Fibroblast of lung (primary cell): ENCODE results near the gene DPYSL3. TPM values are rescaled to one million over a fixed set of nuclear protein-coding genes. Genes with fewer than 3 reads are reported as not detected.

Experiments
- DNase-seq, 2 donors: peaks; one replicate each; pipeline versions ENCODE4 v3.0.0 to v3.0.0-alpha.2; 2010; ENCODE audit warnings: low read depth in 2 of 2
- H2AFZ ChIP-seq: 2 replicates; pipeline ENCODE4 v1.5.1; 2012; ENCODE audit warnings: low read length, control low read depth, inconsistent platforms
- H3K27ac ChIP-seq: 2 replicates; pipeline ENCODE4 v1.5.1; 2011; ENCODE audit warnings: low read length, control low read depth; ENCODE audit not compliant: insufficient read depth
- H3K27me3 ChIP-seq: 2 replicates; pipeline ENCODE4 v1.5.1; 2011; ENCODE audit warnings: mild to moderate bottlenecking, low read length; ENCODE audit not compliant: control insufficient read depth, insufficient read depth
- H3K36me3 ChIP-seq: 2 replicates; pipeline ENCODE4 v1.5.1; 2011; ENCODE audit warnings: low read length; ENCODE audit not compliant: control insufficient read depth, insufficient read depth
- H3K4me1 ChIP-seq: 2 replicates; pipeline ENCODE4 v1.5.1; 2011; ENCODE audit warnings: low read length; ENCODE audit not compliant: control insufficient read depth, insufficient read depth; ENCODE audit errors: extremely low read depth
- H3K4me2 ChIP-seq: 2 replicates; pipeline ENCODE4 v1.5.1; 2011; ENCODE audit warnings: low read length, control low read depth; ENCODE audit not compliant: insufficient read depth; ENCODE audit errors: extremely low read depth
- H3K4me3 ChIP-seq, 4 experiments: fragments of 200-600 bp in 1 of 4; sonication (generic) in 1 of 4; replicated peaks in 1 of 4; 2 replicates each; pipeline ENCODE4 v1.5.1; 2011 to 2016; ENCODE audit warnings: low read length in 4 of 4, low read depth in 3 of 4, mild to moderate bottlenecking in 3 of 4, control low read depth in 2 of 4, inconsistent platforms in 1 of 4, mixed read lengths in 1 of 4; ENCODE audit not compliant: insufficient read depth in 1 of 4; ENCODE audit errors: control extremely low read depth in 1 of 4
- H3K79me2 ChIP-seq: 2 replicates; pipeline ENCODE4 v1.5.1; 2012; ENCODE audit warnings: mild to moderate bottlenecking, low read length, inconsistent platforms; ENCODE audit not compliant: control insufficient read depth, insufficient read depth
- H3K9ac ChIP-seq: 2 replicates; pipeline ENCODE4 v1.5.1; 2011; ENCODE audit warnings: mild to moderate bottlenecking, low read length, control low read depth; ENCODE audit not compliant: insufficient read depth
- H3K9me3 ChIP-seq: 2 replicates; pipeline ENCODE4 v1.5.1; 2012; ENCODE audit warnings: low read depth, low read length; ENCODE audit not compliant: control insufficient read depth, insufficient read depth
- H4K20me1 ChIP-seq: 2 replicates; pipeline ENCODE4 v1.5.1; 2011; ENCODE audit warnings: low read length; ENCODE audit not compliant: control insufficient read depth, insufficient read depth; ENCODE audit errors: extremely low read depth
- EZH2 ChIP-seq: IDR thresholded peaks from 2 replicates; pipeline ENCODE4 v1.5.1; 2012; ENCODE audit warnings: low read length, control low read depth, mild to moderate bottlenecking; ENCODE audit errors: missing control alignments
- polyA plus RNA-seq, 2 donors: library from polyadenylated mRNA; depleted of rRNA in 1 of 2; stranded (reverse) in 1 of 2; unstranded in 1 of 2; fragments of >200 nt; gene quantifications; 2 replicates each; pipeline ENCODE4 v1.2.1, GENCODE V29; 2011 to 2012; ENCODE audit warnings: missing spikeins in 1 of 2
- total RNA-seq: library from RNA; depleted of rRNA; stranded (reverse); fragments of >200 nt; gene quantifications from 2 replicates; pipeline ENCODE4 v1.2.1, GENCODE V29; 2014
- TF ChIP-seq, protein P1 (sequence below), 2 donors: IDR thresholded peaks in 1 of 2; conservative IDR thresholded peaks in 1 of 2; 1 replicate in 1 of 2; 2 replicates in 1 of 2; pipeline ENCODE4 v1.5.1; 2011 to 2012; ENCODE audit warnings: low read length in 2 of 2, control low read depth in 1 of 2, inconsistent platforms in 1 of 2, low read depth in 1 of 2, mild to moderate bottlenecking in 1 of 2

The DPYSL3 gene
- total and polyA plus RNA-seq, 2 donors (not counting 1 experiment from before 2014, with no cell fraction given), result 52.4 to 206 TPM

DNA sequence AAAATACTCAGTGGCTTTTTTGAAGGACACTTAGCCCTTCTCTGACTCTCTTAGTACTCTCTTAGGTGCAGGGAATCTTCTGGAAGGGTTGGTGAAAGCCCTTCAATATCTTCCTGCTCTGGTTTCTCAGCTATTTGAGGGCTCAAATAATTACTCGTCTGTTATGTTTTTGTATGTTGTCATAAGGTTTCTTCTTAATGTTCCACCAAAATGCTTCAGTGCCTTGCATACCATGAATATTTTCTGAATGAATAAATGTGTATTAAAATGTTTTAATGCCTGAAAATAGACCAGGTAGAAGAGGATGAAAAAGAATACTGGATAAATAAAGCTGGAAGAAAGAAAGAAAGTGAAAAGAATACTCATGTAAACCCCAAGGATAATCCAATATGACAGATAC lies 150.8 kb downstream of the DPYSL3 start:
- Histone ChIP-seq H4K20me1 (no peaks in the 10 kb centered on the region), H3K9me3 (no peaks in the 10 kb centered on the region), H3K4me1 (no peaks in the 10 kb centered on the region), H3K27ac (no peak overlapping the region), H3K4me2 (no peak overlapping the region), H3K9ac (no peak overlapping the region), H3K4me3 (no peak overlapping the region), H3K36me3 (no peaks in the 10 kb centered on the region), H3K27me3 (no peaks in the 10 kb centered on the region), H2AFZ (no peak overlapping the region), H3K79me2 (no peaks in the 10 kb centered on the region)
- peak in 1 of 2 donors; percentile 39 for DNase-seq
- TF ChIP-seq EZH2, result no peak
- TF ChIP-seq, protein P1, sequence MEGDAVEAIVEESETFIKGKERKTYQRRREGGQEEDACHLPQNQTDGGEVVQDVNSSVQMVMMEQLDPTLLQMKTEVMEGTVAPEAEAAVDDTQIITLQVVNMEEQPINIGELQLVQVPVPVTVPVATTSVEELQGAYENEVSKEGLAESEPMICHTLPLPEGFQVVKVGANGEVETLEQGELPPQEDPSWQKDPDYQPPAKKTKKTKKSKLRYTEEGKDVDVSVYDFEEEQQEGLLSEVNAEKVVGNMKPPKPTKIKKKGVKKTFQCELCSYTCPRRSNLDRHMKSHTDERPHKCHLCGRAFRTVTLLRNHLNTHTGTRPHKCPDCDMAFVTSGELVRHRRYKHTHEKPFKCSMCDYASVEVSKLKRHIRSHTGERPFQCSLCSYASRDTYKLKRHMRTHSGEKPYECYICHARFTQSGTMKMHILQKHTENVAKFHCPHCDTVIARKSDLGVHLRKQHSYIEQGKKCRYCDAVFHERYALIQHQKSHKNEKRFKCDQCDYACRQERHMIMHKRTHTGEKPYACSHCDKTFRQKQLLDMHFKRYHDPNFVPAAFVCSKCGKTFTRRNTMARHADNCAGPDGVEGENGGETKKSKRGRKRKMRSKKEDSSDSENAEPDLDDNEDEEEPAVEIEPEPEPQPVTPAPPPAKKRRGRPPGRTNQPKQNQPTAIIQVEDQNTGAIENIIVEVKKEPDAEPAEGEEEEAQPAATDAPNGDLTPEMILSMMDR (conservative IDR thresholded peaks at IDR 0.05 in 1 of 2, IDR thresholded peaks at IDR 0.05 in 1 of 2; ENCODE audit: low read depth in 1 of 2, low read length in 2 of 2), result no peak

DNA sequence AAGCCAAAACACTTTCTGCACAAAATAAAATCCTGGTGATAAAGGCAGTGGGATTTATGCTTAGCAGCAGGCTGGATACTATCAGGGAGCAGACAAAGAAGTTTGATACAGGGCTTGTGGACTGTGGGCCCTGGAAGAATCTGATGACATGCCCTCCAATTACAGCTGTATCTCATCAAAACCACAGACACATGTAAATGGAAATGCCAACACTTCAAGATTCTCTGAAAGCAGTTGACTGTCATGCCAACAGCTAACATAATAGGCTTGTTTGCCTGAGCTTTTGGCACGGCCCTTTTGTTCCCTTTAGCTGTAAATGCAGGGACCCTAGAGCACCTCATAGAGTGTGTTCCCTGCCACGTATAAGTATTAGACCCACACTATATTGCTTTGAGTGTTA lies 160.6 kb downstream of the DPYSL3 start:
- H4K20me1 ChIP-seq, result no peaks in the 10 kb centered on the region
- H3K79me2 ChIP-seq, result no peaks in the 10 kb centered on the region
- H3K27ac ChIP-seq, result no peak overlapping the region
- H3K9ac ChIP-seq, result no peak overlapping the region
- TF ChIP-seq EZH2, result no peak
- TF ChIP-seq, protein P1 (conservative IDR thresholded peaks at IDR 0.05 in 1 of 2, IDR thresholded peaks at IDR 0.05 in 1 of 2; ENCODE audit: low read depth in 1 of 2, low read length in 2 of 2), result no peak
- H3K4me3 ChIP-seq, result no peak overlapping the region
- no peaks in the 10 kb centered on the region for H3K4me1 ChIP-seq
- no peak overlapping the region for H3K4me2 ChIP-seq
- no peak for DNase-seq
- no peaks in the 10 kb centered on the region for H3K27me3 ChIP-seq
- H3K9me3 ChIP-seq, result no peaks in the 10 kb centered on the region
- no peak overlapping the region for H2AFZ ChIP-seq
- H3K36me3 ChIP-seq, result no peaks in the 10 kb centered on the region

DNA sequence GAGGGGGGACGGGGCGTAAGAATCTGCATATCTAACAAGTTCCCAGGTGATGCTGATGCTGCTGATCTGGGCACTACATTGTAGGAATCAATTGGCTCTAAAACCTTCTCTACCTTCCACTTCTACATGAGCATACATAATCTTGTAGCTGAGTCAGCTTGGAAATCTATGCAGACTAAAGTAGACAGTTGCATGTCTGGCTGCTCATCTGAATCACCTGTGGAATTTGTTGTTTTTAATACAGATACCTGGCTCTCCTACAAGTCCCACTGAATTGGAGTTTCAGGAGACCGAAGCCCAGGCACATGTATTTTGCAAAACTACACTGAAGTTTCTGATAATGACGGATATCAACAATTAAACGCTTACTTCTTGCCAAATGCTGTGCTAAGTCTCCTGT lies 161.4 kb downstream of the DPYSL3 start:
- no peaks in the 10 kb centered on the region for H3K4me1 ChIP-seq
- H3K79me2 ChIP-seq, result no peaks in the 10 kb centered on the region
- no peak overlapping the region for H2AFZ ChIP-seq
- H3K9me3 ChIP-seq, result no peaks in the 10 kb centered on the region
- no peaks in the 10 kb centered on the region for H4K20me1 ChIP-seq
- H3K27me3 ChIP-seq, result no peaks in the 10 kb centered on the region
- no peaks in the 10 kb centered on the region for H3K36me3 ChIP-seq
- no peak for TF ChIP-seq EZH2
- TF ChIP-seq, protein P1 (conservative IDR thresholded peaks at IDR 0.05 in 1 of 2, IDR thresholded peaks at IDR 0.05 in 1 of 2; ENCODE audit: low read depth in 1 of 2, low read length in 2 of 2), result no peak
- H3K4me2 ChIP-seq, result no peak overlapping the region
- H3K4me3 ChIP-seq, result no peak overlapping the region
- H3K27ac ChIP-seq, result no peak overlapping the region
- H3K9ac ChIP-seq, result no peak overlapping the region
- no peak for DNase-seq
